Glutamatergic neuron (in vitro differentiated cells): ENCODE data around the gene MICU2. TPM values are rescaled to one million over a fixed set of nuclear protein-coding genes. Genes with fewer than 3 reads are reported as not detected.

Experiments
- DNase-seq: peaks from one replicate; pipeline ENCODE4 v3.0.0; 2022
- H3K27ac Mint-ChIP-seq: one replicate; pipeline ENCODE4 v1.8.0; 2020; ENCODE audit warnings: mild to moderate bottlenecking, mixed read lengths, inconsistent platforms; ENCODE audit not compliant: unreplicated experiment
- H3K27me3 Mint-ChIP-seq: one replicate; pipeline ENCODE4 v1.8.0; 2020; ENCODE audit warnings: mild to moderate bottlenecking, moderate library complexity, mixed read lengths, inconsistent platforms; ENCODE audit not compliant: unreplicated experiment
- H3K36me3 Mint-ChIP-seq: one replicate; pipeline ENCODE4 v1.8.0; 2020; ENCODE audit warnings: mild to moderate bottlenecking, mixed read lengths, inconsistent platforms; ENCODE audit not compliant: unreplicated experiment
- H3K4me1 Mint-ChIP-seq: one replicate; pipeline ENCODE4 v1.8.0; 2020; ENCODE audit warnings: mild to moderate bottlenecking, low read depth, mixed read lengths, inconsistent platforms; ENCODE audit not compliant: unreplicated experiment
- H3K4me3 Mint-ChIP-seq: one replicate; pipeline ENCODE4 v1.8.0; 2020; ENCODE audit warnings: mild to moderate bottlenecking, mixed read lengths, inconsistent platforms; ENCODE audit not compliant: unreplicated experiment
- H3K9me3 Mint-ChIP-seq: one replicate; pipeline ENCODE4 v1.8.0; 2020; ENCODE audit warnings: mild to moderate bottlenecking, moderate library complexity, mixed read lengths, inconsistent platforms; ENCODE audit not compliant: unreplicated experiment
- CTCF ChIP-seq: fragments of 200-600 bp; sonication (generic); IDR thresholded peaks from one replicate; pipeline ENCODE4 v1.5.0; 2021; ENCODE audit not compliant: partially characterized antibody, unreplicated experiment
- total RNA-seq: library from RNA; stranded (reverse); fragmentation: NEBNext Ultra II Directional; extraction: Animal tissue kit (Norgen Biotek cat#: 25700); gene quantifications from one replicate; pipeline ENCODE4 v1.2.1, GENCODE V29; 2021; ENCODE audit not compliant: unreplicated experiment

The MICU2 gene
- total RNA-seq, 1 donor from 2014 or later: 37.2 TPM

- H3K4me1 Mint-ChIP-seq: no peaks in the 10 kb centered on the region
- no peak for DNase-seq
- peaks cover 6% of the 10 kb centered on the region for H3K9me3 Mint-ChIP-seq
- no peaks in the 10 kb centered on the region for H3K27me3 Mint-ChIP-seq
- no peak for TF ChIP-seq CTCF
- H3K36me3 Mint-ChIP-seq: peaks cover 10% of the 10 kb centered on the region
- H3K27ac Mint-ChIP-seq: no peak overlapping the region
- H3K4me3 Mint-ChIP-seq: no peak overlapping the region
Observed at GRCh38 chr13:21443171-21443570, 160.8 kb downstream of the MICU2 start.

Other genes starting within 250 kb of the MICU2 start
- gene ZDHHC20, start 144.9 kb downstream of the MICU2 start, total RNA-seq: 21.0 TPM
- gene FGF9, start 66.9 kb upstream of the MICU2 start, total RNA-seq: 19.5 TPM